ENCODE results near the gene BGN.
A peak's percentile ranks its signal among the peaks of the same experiment; 100 is the strongest.

BGN gene

GRCh38 chrX:153504445-153505016 lies 9.8 kb downstream of the BGN start:
- no peak for DNase-seq (ENCODE audit: low spot score)

- DNase-seq (ENCODE audit: low spot score), result no peak
Observed at GRCh38 chrX:153505361-153505760, 10.6 kb downstream of the BGN start.

- DNase-seq (ENCODE audit: low spot score), result peak; percentile 85
Observed at GRCh38 chrX:153507484-153508178, 12.9 kb downstream of the BGN start.

- no peak for DNase-seq (ENCODE audit: low spot score)
Observed at GRCh38 chrX:153509592-153509991, 14.8 kb downstream of the BGN start.

- DNase-seq (ENCODE audit: low spot score), result no peak
Observed at GRCh38 chrX:153510383-153510782, 15.6 kb downstream of the BGN start.

- DNase-seq (ENCODE audit: low spot score), result no peak
Observed at GRCh38 chrX:153511784-153512500, 17.2 kb downstream of the BGN start.

- no peak for DNase-seq (ENCODE audit: low spot score)
Observed at GRCh38 chrX:153512501-153512893, 17.7 kb downstream of the BGN start.

GRCh38 chrX:153513265-153513664 lies 18.5 kb downstream of the BGN start:
- no peak for DNase-seq (ENCODE audit: low spot score)

GRCh38 chrX:153514259-153514658 lies 19.5 kb downstream of the BGN start:
- DNase-seq (ENCODE audit: low spot score), result no peak

GRCh38 chrX:153515435-153515834 lies 20.7 kb downstream of the BGN start:
- DNase-seq (ENCODE audit: low spot score), result no peak

GRCh38 chrX:153516073-153516472 lies 21.3 kb downstream of the BGN start:
- DNase-seq (ENCODE audit: low spot score), result no peak

GRCh38 chrX:153517423-153517822 lies 22.6 kb downstream of the BGN start, which contains the start of gene ATP2B3:
Gene ATP2B3, plus strand, starts transcription at chrX:153517642. Its CDS starts 18,606 bp downstream, at chrX:153536248.
- DNase-seq (ENCODE audit: low spot score), result no peak

- no peak for DNase-seq (ENCODE audit: low spot score)
Observed at GRCh38 chrX:153517946-153518834, 23.4 kb downstream of the BGN start.

- no peak for DNase-seq (ENCODE audit: low spot score)
Observed at GRCh38 chrX:153519569-153520286, 24.9 kb downstream of the BGN start.

GRCh38 chrX:153520287-153520917 lies 25.6 kb downstream of the BGN start:
- DNase-seq (ENCODE audit: low spot score), result no peak

- no peak for DNase-seq (ENCODE audit: low spot score)
Observed at GRCh38 chrX:153521034-153521433, 26.3 kb downstream of the BGN start.

- DNase-seq (ENCODE audit: low spot score), result no peak
Observed at GRCh38 chrX:153522259-153522658, 27.5 kb downstream of the BGN start.

GRCh38 chrX:153523269-153523668 lies 28.5 kb downstream of the BGN start:
- DNase-seq (ENCODE audit: low spot score), result no peak

GRCh38 chrX:153524234-153524633 lies 29.5 kb downstream of the BGN start:
- no peak for DNase-seq (ENCODE audit: low spot score)

GRCh38 chrX:153525451-153525850 lies 30.7 kb downstream of the BGN start:
- DNase-seq (ENCODE audit: low spot score), result no peak

- no peak for DNase-seq (ENCODE audit: low spot score)
Observed at GRCh38 chrX:153526042-153526441, 31.3 kb downstream of the BGN start.

Measured in activated CD4-positive, alpha-beta T cell treated with anti-CD3 and anti-CD28 coated beads, Interleukin-2, Interleukin-4, amounts not matched to agents 100 ng/mL and 50 ng/mL, durations not matched to agents 16 hours and 8 hours (primary cell).